ENCODE data around the gene MED12L. TPM values are rescaled to one million over a fixed set of nuclear protein-coding genes. Genes with fewer than 3 reads are reported as not detected.
A peak's percentile ranks its signal among the peaks of the same experiment; 100 is the strongest.

Gene MED12L
- total and polyA plus RNA-seq, 9 of the 15 experiments (the other 6 are each of a cell fraction or from before 2014, with no cell fraction given): not detected

GRCh38 chr3:151236736-151237135 is 151.3 kb downstream of the MED12L start:
- Histone ChIP-seq H3K4me2 (ENCODE audit: insufficient read depth, low read length) (no peak overlapping the region), H3K79me2 (ENCODE audit: control insufficient read depth, insufficient read depth, low read length) (no peaks in the 10 kb centered on the region), H3K9me1 (ENCODE audit: control insufficient read depth, insufficient read depth, low read length) (no peaks in the 10 kb centered on the region), H3K4me3 (no peak overlapping the region), H3K36me3 (ENCODE audit: control insufficient read depth, insufficient read depth, low read length) (no peaks in the 10 kb centered on the region), H3K9me3 (replicated peaks; ENCODE audit: control insufficient read depth, insufficient read depth, low read depth, low read length) (no peaks in the 10 kb centered on the region), H3K4me1 (replicated peaks in 1 of 2; ENCODE audit: control insufficient read depth in 2 of 2, insufficient read depth in 2 of 2, low read length in 2 of 2) (no peaks in the 10 kb centered on the region), H3K27ac (ENCODE audit: extremely low read depth, low read depth, low read length) (no peak overlapping the region), H3K27me3 (ENCODE audit: control insufficient read depth in 2 of 2, insufficient read depth in 2 of 2, low read length in 2 of 2) (peaks cover 0 to 8% of the 10 kb centered on the region in 2 experiments; a peak in 2 of 5 replicates), H2AFZ (ENCODE audit: low read depth, low read length) (no peak overlapping the region), H3K9ac (ENCODE audit: insufficient read depth in 1 of 2, low read depth in 2 of 2, low read length in 2 of 2) (no peak overlapping the region), H4K20me1 (replicated peaks; ENCODE audit: control insufficient read depth, insufficient read depth, low read length) (no peaks in the 10 kb centered on the region)
- CTCF ChIA-PET (ENCODE audit: low intra/inter-chr PET ratio): interaction anchor here (0.6 kb wide), 1 partner anchor 71 kb away, joined by 7 read pairs; no protein-coding TSS in a partner anchor
- POLR2A ChIA-PET: no interaction called here
- FAIRE-seq (no peak), DNase-seq (ENCODE audit: extremely low read depth in 1 of 4, low spot score in 3 of 4) (no peak), ATAC-seq (no peak)
- in situ Hi-C loops (cut with MboI): loop anchor here (25.0 kb wide), 1 partner anchor 601 kb away; no protein-coding TSS in a partner anchor
- no TSS peak for BruUV-seq (replicated peaks)
- WGBS (ENCODE audit: insufficient coverage, low coverage, missing lambda C conversion rate): 2% methylated on average over 6 of the region's 7 CpGs
- intact Hi-C loops (cut with micrococcal nuclease): no loop called here
- no peak for TF ChIP-seq PREB (CRISPR knock-in tag; IDR thresholded peaks at IDR 0.05)
- no peak for TF ChIP-seq BRCA1 (IDR thresholded peaks at IDR 0.05)
- TF ChIP-seq BRCA1 (CRISPR knock-in tag; IDR thresholded peaks at IDR 0.05): no peak
- 0 out of 2 replicates have a peak, but pooled peaks have one; percentile 9 for TF ChIP-seq MAFG (tag; conservative IDR thresholded peaks at IDR 0.05)
- no peak for TF ChIP-seq ZSCAN29 (IDR thresholded peaks at IDR 0.05)
- no peak for TF ChIP-seq ZNF77 (CRISPR knock-in tag; IDR thresholded peaks at IDR 0.05)
- TF ChIP-seq ZNF316 (IDR thresholded peaks at IDR 0.05): peak; percentile 31; the same call in 1 of the 2 replicates
- no peak for TF ChIP-seq ZBTB1 (CRISPR knock-in tag; IDR thresholded peaks at IDR 0.05; ENCODE audit: borderline replicate concordance, low read depth)
- TF ChIP-seq THRB (CRISPR knock-in tag; conservative IDR thresholded peaks at IDR 0.05): no peak
- TF ChIP-seq HLTF (IDR thresholded peaks at IDR 0.05): no peak
- TF ChIP-seq DDX20 (tag; IDR thresholded peaks at IDR 0.05; ENCODE audit: low read depth): no peak
- TF ChIP-seq SRF (CRISPR knock-in tag; IDR thresholded peaks at IDR 0.05): no peak
- TF ChIP-seq GTF2F1 (IDR thresholded peaks at IDR 0.05; ENCODE audit: low read depth, low read length): no peak
- peak; percentile 23; the same call in 1 of the 2 replicates for TF ChIP-seq ATF3 (IDR thresholded peaks at IDR 0.05)
- TF ChIP-seq ATF3 (CRISPR knock-in tag; conservative IDR thresholded peaks at IDR 0.05): no peak
- TF ChIP-seq ATF6 (CRISPR knock-in tag; IDR thresholded peaks at IDR 0.05): no peak
- no peak for TF ChIP-seq CREB3L1 (IDR thresholded peaks at IDR 0.05; ENCODE audit: borderline replicate concordance, low read depth)

Data from K562 (cell line).